Immature natural killer cell (primary cell): ENCODE measurements around the gene ZKSCAN1. TPM values are rescaled to one million over a fixed set of nuclear protein-coding genes. Genes with fewer than 3 reads are reported as not detected.
A peak's percentile ranks its signal among the peaks of the same experiment; 100 is the strongest.
"Not testable (repeated sequence)": the region's sequence is repeated elsewhere in the genome, so short reads cannot be mapped to it uniquely, and the experiment has no call there.

Source experiments
- DNase-seq, 3 donors: peaks; one replicate each; pipeline ENCODE4 v3.0.0; 2022; ENCODE audit warnings: mixed read lengths in 1 of 3
- H3K27ac Mint-ChIP-seq, 6 donors: one replicate each; pipeline ENCODE4 v1.8.0; 2020; ENCODE audit warnings: mixed read lengths in 6 of 6, mild to moderate bottlenecking in 5 of 6, inconsistent platforms in 4 of 6, moderate library complexity in 3 of 6
- H3K27me3 Mint-ChIP-seq, 3 donors: one replicate each; pipeline ENCODE4 v1.8.0; 2020 to 2021; ENCODE audit warnings: low read depth in 3 of 3, mild to moderate bottlenecking in 3 of 3, mixed read lengths in 3 of 3, moderate library complexity in 3 of 3, inconsistent platforms in 1 of 3
- H3K36me3 Mint-ChIP-seq, 3 donors: one replicate each; pipeline ENCODE4 v1.8.0; 2020; ENCODE audit warnings: mixed read lengths in 3 of 3, inconsistent platforms in 2 of 3, mild to moderate bottlenecking in 2 of 3
- H3K4me1 Mint-ChIP-seq, 2 donors: one replicate each; pipeline ENCODE4 v1.8.0; 2020; ENCODE audit warnings: inconsistent platforms in 2 of 2, mild to moderate bottlenecking in 2 of 2, mixed read lengths in 2 of 2, moderate library complexity in 1 of 2
- H3K4me3 Mint-ChIP-seq, 5 donors: one replicate each; pipeline ENCODE4 v1.8.0; 2020; ENCODE audit warnings: mild to moderate bottlenecking in 5 of 5, mixed read lengths in 5 of 5, inconsistent platforms in 3 of 5, moderate library complexity in 3 of 5
- H3K9me3 Mint-ChIP-seq, 6 donors: one replicate each; pipeline ENCODE4 v1.8.0; 2020; ENCODE audit warnings: mild to moderate bottlenecking in 6 of 6, mixed read lengths in 6 of 6, inconsistent platforms in 4 of 6, moderate library complexity in 3 of 6
- polyA plus RNA-seq, 3 donors: library from polyadenylated mRNA; unstranded; fragments of 300-500 nt; fragmentation: Illumina TruSeq; gene quantifications; one replicate each; pipeline ENCODE4 v1.2.3, GENCODE V29; 2021

Gene ZKSCAN1
- polyA plus RNA-seq: 10 to 100 TPM; 14.4 to 48.9 (median 18.7) TPM

GRCh38 chr7:100015232-100016214 is at the start of gene ZKSCAN1:
Gene ZKSCAN1 (plus strand): TSS chr7:100015596. CDS start chr7:100023507, 7,911 bp downstream.
- peak; percentile 83 to 87 (median 87) for DNase-seq
- Mint-ChIP-seq H3K27ac (peak within 1 kb of the TSS; percentile 93 to 98 (median 97)), H3K36me3 (peaks cover 0 to 3% (median 0%) of the 10 kb centered on the region in 3 donors), H3K27me3 (peaks cover 5 to 9% (median 8%) of the 10 kb centered on the region in 3 donors), H3K4me3 (peak within 1 kb of the TSS; percentile 91 to 97 (median 93)), H3K9me3 (no peaks in the 10 kb centered on the region), H3K4me1 (peaks cover 35 to 39% of the 10 kb centered on the region in 2 donors)

- H3K9me3 Mint-ChIP-seq: no peaks in the 10 kb centered on the region
- H3K27ac Mint-ChIP-seq: no peak overlapping the region
- H3K36me3 Mint-ChIP-seq: no peaks in the 10 kb centered on the region
- H3K27me3 Mint-ChIP-seq: peaks cover 0 to 16% (median 2%) of the 10 kb centered on the region in 3 donors
- no peak overlapping the region for H3K4me3 Mint-ChIP-seq
- DNase-seq: no peak
- H3K4me1 Mint-ChIP-seq: no peaks in the 10 kb centered on the region
These were observed 46.1 kb upstream of the ZKSCAN1 start for GRCh38 chr7:99969298-99969697.

GRCh38 chr7:99969813-99970212 is 45.6 kb upstream of the ZKSCAN1 start:
- not testable (repeated sequence) for H3K4me1 Mint-ChIP-seq, H3K4me3 Mint-ChIP-seq, H3K9me3 Mint-ChIP-seq, DNase-seq, H3K27ac Mint-ChIP-seq, H3K36me3 Mint-ChIP-seq
- peaks cover 0 to 16% (median 2%) of the 10 kb centered on the region in 3 donors for H3K27me3 Mint-ChIP-seq

- Mint-ChIP-seq H3K9me3 (no peaks in the 10 kb centered on the region), H3K36me3 (no peaks in the 10 kb centered on the region), H3K4me3 (no peak overlapping the region), H3K27ac (no peak overlapping the region), H3K27me3 (peaks cover 2 to 18% (median 5%) of the 10 kb centered on the region in 3 donors), H3K4me1 (no peaks in the 10 kb centered on the region)
- DNase-seq: no peak
These were observed 44.2 kb upstream of the ZKSCAN1 start for GRCh38 chr7:99971242-99971641.

GRCh38 chr7:99973817-99974216 is 41.6 kb upstream of the ZKSCAN1 start:
- DNase-seq, H3K27ac Mint-ChIP-seq, H3K36me3 Mint-ChIP-seq, H3K4me1 Mint-ChIP-seq, H3K4me3 Mint-ChIP-seq, H3K9me3 Mint-ChIP-seq: not testable (repeated sequence)
- peaks cover 2 to 18% (median 5%) of the 10 kb centered on the region in 3 donors for H3K27me3 Mint-ChIP-seq

GRCh38 chr7:99974681-99975080 is 40.7 kb upstream of the ZKSCAN1 start:
- H3K36me3 Mint-ChIP-seq: no peaks in the 10 kb centered on the region
- DNase-seq: no peak
- no peak overlapping the region for H3K27ac Mint-ChIP-seq
- H3K9me3 Mint-ChIP-seq: no peaks in the 10 kb centered on the region
- peaks cover 3 to 20% (median 6%) of the 10 kb centered on the region in 3 donors for H3K27me3 Mint-ChIP-seq
- no peak overlapping the region for H3K4me3 Mint-ChIP-seq
- H3K4me1 Mint-ChIP-seq: no peaks in the 10 kb centered on the region

GRCh38 chr7:99975782-99976521 is 39.4 kb upstream of the ZKSCAN1 start, which contains the start of gene AZGP1:
Gene AZGP1 (minus strand): TSS chr7:99976031. CDS start chr7:99976020, 11 bp downstream.
- Mint-ChIP-seq H3K27ac (no peak within 1 kb of the TSS), H3K4me3 (no peak within 1 kb of the TSS), H3K4me1 (no peaks in the 10 kb centered on the region), H3K36me3 (no peaks in the 10 kb centered on the region), H3K27me3 (peaks cover 5 to 13% (median 9%) of the 10 kb centered on the region in 3 donors), H3K9me3 (no peaks in the 10 kb centered on the region)
- no peak for DNase-seq

GRCh38 chr7:99976626-99977025 is 38.8 kb upstream of the ZKSCAN1 start:
- Mint-ChIP-seq H3K4me3 (no peak overlapping the region), H3K27ac (no peak overlapping the region), H3K9me3 (no peaks in the 10 kb centered on the region), H3K4me1 (no peaks in the 10 kb centered on the region), H3K27me3 (peaks cover 7 to 13% (median 9%) of the 10 kb centered on the region in 3 donors), H3K36me3 (no peaks in the 10 kb centered on the region)
- no peak for DNase-seq

- H3K36me3 Mint-ChIP-seq, H3K4me1 Mint-ChIP-seq, H3K4me3 Mint-ChIP-seq, H3K27ac Mint-ChIP-seq, H3K9me3 Mint-ChIP-seq: not testable (repeated sequence)
- peak; percentile 58 to 65 (median 60) for DNase-seq
- peaks cover 9 to 14% (median 10%) of the 10 kb centered on the region in 3 donors for H3K27me3 Mint-ChIP-seq
These were observed 35.6 kb upstream of the ZKSCAN1 start for GRCh38 chr7:99979814-99980225.

- not testable (repeated sequence) for H3K4me3 Mint-ChIP-seq, H3K27ac Mint-ChIP-seq, H3K9me3 Mint-ChIP-seq, H3K36me3 Mint-ChIP-seq, DNase-seq, H3K4me1 Mint-ChIP-seq
- peaks cover 9 to 13% (median 12%) of the 10 kb centered on the region in 3 donors for H3K27me3 Mint-ChIP-seq
These were observed 34.9 kb upstream of the ZKSCAN1 start for GRCh38 chr7:99980448-99980872.

- H3K4me3 Mint-ChIP-seq, H3K27ac Mint-ChIP-seq: not testable (repeated sequence)
- peaks cover 7 to 13% (median 12%) of the 10 kb centered on the region in 3 donors for H3K27me3 Mint-ChIP-seq
These were observed 34.3 kb upstream of the ZKSCAN1 start for GRCh38 chr7:99981066-99981465.

GRCh38 chr7:99984593-99984992 is 30.8 kb upstream of the ZKSCAN1 start:
- Mint-ChIP-seq H3K9me3 (peaks cover 0 to 4% (median 0%) of the 10 kb centered on the region in 6 donors), H3K27ac (no peak overlapping the region), H3K36me3 (peaks cover 0 to 4% (median 4%) of the 10 kb centered on the region in 3 donors), H3K4me1 (no peaks in the 10 kb centered on the region), H3K27me3 (peaks cover 4 to 17% (median 10%) of the 10 kb centered on the region in 3 donors), H3K4me3 (no peak overlapping the region)
- DNase-seq: no peak

More at GRCh38 chr7:99981066-99981465, 34.3 kb upstream of the ZKSCAN1 start:
- DNase-seq, H3K36me3 Mint-ChIP-seq, H3K4me1 Mint-ChIP-seq, H3K9me3 Mint-ChIP-seq: not testable (repeated sequence)

- not testable (repeated sequence) for H3K4me1 Mint-ChIP-seq, H3K9me3 Mint-ChIP-seq, H3K36me3 Mint-ChIP-seq, H3K27ac Mint-ChIP-seq, H3K4me3 Mint-ChIP-seq, DNase-seq
- peaks cover 2 to 13% (median 11%) of the 10 kb centered on the region in 3 donors for H3K27me3 Mint-ChIP-seq
These were observed 28.1 kb upstream of the ZKSCAN1 start for GRCh38 chr7:99987306-99987705.

- no peaks in the 10 kb centered on the region for H3K36me3 Mint-ChIP-seq
- no peak for DNase-seq
- H3K9me3 Mint-ChIP-seq: no peaks in the 10 kb centered on the region
- peaks cover 1 to 7% of the 10 kb centered on the region in 2 donors for H3K4me1 Mint-ChIP-seq
- peaks cover 2 to 13% (median 11%) of the 10 kb centered on the region in 3 donors for H3K27me3 Mint-ChIP-seq
- H3K4me3 Mint-ChIP-seq: no peak overlapping the region
- no peak overlapping the region for H3K27ac Mint-ChIP-seq
These were observed 27.6 kb upstream of the ZKSCAN1 start for GRCh38 chr7:99987846-99988245.
